H1 (cell line): ENCODE data around the gene PMM1. TPM values are rescaled to one million over a fixed set of nuclear protein-coding genes. Genes with fewer than 3 reads are reported as not detected.

ENCODE experiments used
- CTCF ChIA-PET: fragments of 300-600 bp; sonication (Branson Sonifier 250); formaldehyde crosslinking; loops from one replicate; lab custom pipeline; 2021; ENCODE audit not compliant: partially characterized antibody; lab: Charles Lee
- POLR2A ChIA-PET: fragments of 300-600 bp; sonication (Branson Sonifier 250); formaldehyde crosslinking; loops from one replicate; lab custom pipeline; 2021; ENCODE audit warnings: inconsistent platforms; ENCODE audit not compliant: partially characterized antibody; lab: Charles Lee
- DNase-seq, 2 experiments: peaks; one replicate each; pipeline versions ENCODE4 v3.0.0 to v3.0.0-alpha.2; 2010 to 2022; ENCODE audit warnings: low spot score in 2 of 2, low read depth in 1 of 2, mixed read lengths in 1 of 2
- FAIRE-seq: peaks from 2 replicates; lab custom pipeline; 2011; peaks lifted over from hg19 to GRCh38; lab: Jason Lieb, UNC
- H2AFZ ChIP-seq: 2 replicates; pipeline ENCODE4 v1.8.1; 2012; ENCODE audit warnings: low read length, inconsistent platforms
- H2AK5ac ChIP-seq: 2 replicates; pipeline ENCODE4 v1.6.1; 2013; ENCODE audit warnings: low read depth, low read length
- H2BK120ac ChIP-seq: replicated peaks from 2 replicates; pipeline ENCODE3; 2013; ENCODE audit warnings: low read depth, low read length, inconsistent platforms
- H2BK12ac ChIP-seq: 2 replicates; pipeline ENCODE4 v1.6.1; 2013; ENCODE audit warnings: low read depth, low read length
- H2BK15ac ChIP-seq: 2 replicates; pipeline ENCODE4 v1.6.1; 2013; ENCODE audit warnings: low read length
- H2BK20ac ChIP-seq: 2 replicates; pipeline ENCODE4 v1.6.1; 2013; ENCODE audit warnings: low read length
- H2BK5ac ChIP-seq: 2 replicates; pipeline ENCODE4 v1.6.1; 2013; ENCODE audit warnings: low read depth, low read length
- H3K14ac ChIP-seq: 2 replicates; pipeline ENCODE4 v1.6.1; 2013; ENCODE audit warnings: inconsistent platforms; ENCODE audit not compliant: insufficient read length
- H3K18ac ChIP-seq: 2 replicates; pipeline ENCODE4 v1.6.1; 2013; ENCODE audit warnings: low read length; ENCODE audit errors: extremely low read depth
- H3K23ac ChIP-seq: 2 replicates; pipeline ENCODE4 v1.6.1; 2013; ENCODE audit warnings: inconsistent platforms; ENCODE audit not compliant: insufficient read length
- H3K23me2 ChIP-seq: 2 replicates; pipeline ENCODE4 v1.6.1; 2013; ENCODE audit warnings: low read depth, low read length
- H3K27ac ChIP-seq: 2 replicates; pipeline ENCODE4 v1.6.1; 2011; ENCODE audit warnings: low read depth, low read length, inconsistent platforms
- H3K27me3 ChIP-seq, 4 experiments: replicated peaks in 1 of 4; 1 replicate in 1 of 4; 2 replicates in 3 of 4; pipeline versions ENCODE4 v1.6.1 to v1.8.1; 2011 to 2013; ENCODE audit warnings: low read length in 3 of 4, mild to moderate bottlenecking in 3 of 4, inconsistent platforms in 2 of 4, mixed read lengths in 2 of 4, moderate library complexity in 1 of 4; ENCODE audit not compliant: control insufficient read depth in 3 of 4, insufficient read depth in 3 of 4; ENCODE audit errors: extremely low read depth in 1 of 4
- H3K36me3 ChIP-seq, 4 experiments: 2 replicates each; pipeline versions ENCODE4 v1.6.1 to v1.8.1; 2011 to 2013; ENCODE audit warnings: mild to moderate bottlenecking in 4 of 4, low read length in 3 of 4, moderate library complexity in 2 of 4, control low read depth in 1 of 4, inconsistent platforms in 1 of 4; ENCODE audit not compliant: insufficient read depth in 4 of 4, control insufficient read depth in 2 of 4
- H3K4ac ChIP-seq: replicated peaks from 2 replicates; pipeline ENCODE3; 2013; ENCODE audit warnings: low read length, low read depth, mixed read lengths, inconsistent platforms; ENCODE audit not compliant: insufficient read length
- H3K4me1 ChIP-seq, 4 experiments: replicated peaks in 1 of 4; 1 replicate in 1 of 4; 2 replicates in 3 of 4; pipeline versions ENCODE4 v1.6.1 to v1.8.1; 2011 to 2013; ENCODE audit warnings: low read length in 3 of 4, inconsistent platforms in 2 of 4, mixed read lengths in 1 of 4; ENCODE audit not compliant: insufficient read depth in 4 of 4, control insufficient read depth in 3 of 4
- H3K4me2 ChIP-seq, 2 experiments: 2 replicates each; pipeline versions ENCODE4 v1.6.1 to v1.8.1; 2011 to 2013; ENCODE audit warnings: low read depth in 2 of 2, low read length in 2 of 2, control low read depth in 1 of 2, inconsistent platforms in 1 of 2, mild to moderate bottlenecking in 1 of 2; ENCODE audit not compliant: insufficient read depth in 1 of 2
- H3K4me3 ChIP-seq, 4 experiments: fragments of 200-600, 300-600 bp in 1 of 4; sonication (generic), shearing (Covaris generic), sonication (Bioruptor Twin) in 1 of 4; 2 replicates each; pipeline versions ENCODE4 v1.5.1 to v1.8.1; 2011 to 2016; ENCODE audit warnings: low read length in 4 of 4, low read depth in 3 of 4, control low read depth in 2 of 4, inconsistent platforms in 2 of 4, mild to moderate bottlenecking in 2 of 4, mixed read lengths in 1 of 4, moderate library complexity in 1 of 4; ENCODE audit not compliant: insufficient read depth in 2 of 4; ENCODE audit errors: extremely low read depth in 1 of 4
- H3K56ac ChIP-seq: replicated peaks from 2 replicates; pipeline ENCODE3; 2013; ENCODE audit warnings: low read depth, mild to moderate bottlenecking, mixed read lengths, low read length, inconsistent platforms; ENCODE audit not compliant: insufficient read length
- H3K79me1 ChIP-seq: 2 replicates; pipeline ENCODE4 v1.6.1; 2013; ENCODE audit warnings: low read depth, low read length, control low read depth
- H3K79me2 ChIP-seq, 2 experiments: 2 replicates each; pipeline versions ENCODE4 v1.6.1 to v1.8.1; 2012 to 2013; ENCODE audit warnings: low read length in 2 of 2, mild to moderate bottlenecking in 2 of 2, inconsistent platforms in 1 of 2; ENCODE audit not compliant: insufficient read depth in 2 of 2, control insufficient read depth in 1 of 2
- H3K9ac ChIP-seq, 4 experiments: replicated peaks in 1 of 4; 1 replicate in 1 of 4; 2 replicates in 3 of 4; pipeline versions ENCODE4 v1.6.1 to v1.8.1; 2011 to 2013; ENCODE audit warnings: low read depth in 3 of 4, low read length in 3 of 4, control low read depth in 2 of 4, mild to moderate bottlenecking in 2 of 4, moderate library complexity in 2 of 4, inconsistent platforms in 1 of 4; ENCODE audit errors: extremely low read depth in 1 of 4
- H3K9me3 ChIP-seq, 2 experiments: 2 replicates each; pipeline versions ENCODE4 v1.6.1 to v1.8.1; 2012 to 2013; ENCODE audit warnings: mild to moderate bottlenecking in 2 of 2, moderate library complexity in 2 of 2, control low read depth in 1 of 2, inconsistent platforms in 1 of 2, low read depth in 1 of 2, low read length in 1 of 2, mixed read lengths in 1 of 2; ENCODE audit not compliant: insufficient read depth in 2 of 2
- H4K20me1 ChIP-seq, 2 experiments: replicated peaks in 1 of 2; 2 replicates each; pipeline versions ENCODE3 to v1.8.1; 2011 to 2013; ENCODE audit warnings: inconsistent platforms in 2 of 2, low read length in 2 of 2, mild to moderate bottlenecking in 1 of 2; ENCODE audit not compliant: insufficient read depth in 2 of 2, control insufficient read depth in 1 of 2
- H4K5ac ChIP-seq: 2 replicates; pipeline ENCODE4 v1.6.1; 2013; ENCODE audit warnings: low read length, low read depth, mixed read lengths, inconsistent platforms; ENCODE audit not compliant: insufficient read length
- H4K8ac ChIP-seq: 2 replicates; pipeline ENCODE4 v1.8.0; 2013; ENCODE audit warnings: mild to moderate bottlenecking, moderate library complexity, low read length, inconsistent platforms; ENCODE audit not compliant: insufficient read depth; ENCODE audit errors: extremely low read depth
- H4K91ac ChIP-seq: replicated peaks from 2 replicates; pipeline ENCODE3; 2013; ENCODE audit warnings: low read length, mixed read lengths, inconsistent platforms; ENCODE audit not compliant: insufficient read length
- ASH2L ChIP-seq: fragments of 200-600, 300-600 bp; sonication (generic); IDR thresholded peaks from one replicate; pipeline ENCODE4 v1.7.1; 2017; ENCODE audit warnings: low read length
- BCL11A ChIP-seq, 2 experiments: IDR thresholded peaks; one replicate each; pipeline ENCODE4 v1.6.1; 2011; ENCODE audit warnings: low read depth in 2 of 2, low read length in 2 of 2, mild to moderate bottlenecking in 2 of 2
- CTBP2 ChIP-seq: IDR thresholded peaks from 2 replicates; pipeline ENCODE4 v1.7.0; 2011; ENCODE audit warnings: borderline replicate concordance, mild to moderate bottlenecking, moderate library complexity, mixed read lengths, low read length; ENCODE audit not compliant: insufficient read depth, insufficient read length
- E2F6 ChIP-seq: IDR thresholded peaks from 2 replicates; pipeline ENCODE4 v1.6.1; 2012; ENCODE audit warnings: inconsistent platforms
- HDAC2 ChIP-seq, 2 experiments: fragments of 300-600 bp in 1 of 2; sonication (generic) in 1 of 2; IDR thresholded peaks; 2 replicates each; pipeline ENCODE4 v1.6.1; 2011 to 2012; ENCODE audit warnings: low read depth in 2 of 2, low read length in 2 of 2, mild to moderate bottlenecking in 2 of 2, moderate library complexity in 2 of 2, borderline replicate concordance in 1 of 2, inconsistent platforms in 1 of 2
- HDAC6 ChIP-seq: IDR thresholded peaks from one replicate; pipeline ENCODE4 v1.7.1; 2012; ENCODE audit warnings: low read depth, mild to moderate bottlenecking, inconsistent platforms, low read length, moderate library complexity
- RBBP5 ChIP-seq: IDR thresholded peaks from 2 replicates; pipeline ENCODE4 v1.7.1; 2012; ENCODE audit warnings: low read depth, mild to moderate bottlenecking, inconsistent platforms, low read length, moderate library complexity, borderline replicate concordance
- SIN3A ChIP-seq, 2 experiments: IDR thresholded peaks in 1 of 2; conservative IDR thresholded peaks in 1 of 2; 2 replicates each; pipeline ENCODE4 v1.6.1; 2011 to 2012; ENCODE audit warnings: low read length in 2 of 2, improper control_type of control experiment in 1 of 2, low read depth in 1 of 2, mild to moderate bottlenecking in 1 of 2
- SP1 ChIP-seq: IDR thresholded peaks from 2 replicates; pipeline ENCODE4 v1.6.1; 2011; ENCODE audit warnings: low read depth, low read length
- SP2 ChIP-seq: IDR thresholded peaks from 2 replicates; pipeline ENCODE4 v1.6.1; 2012; ENCODE audit warnings: mild to moderate bottlenecking, low read length, inconsistent platforms
- TAF1 ChIP-seq: IDR thresholded peaks from 2 replicates; pipeline ENCODE4 v1.6.1; 2011; ENCODE audit warnings: mild to moderate bottlenecking, low read depth, low read length
- TBP ChIP-seq: IDR thresholded peaks from 2 replicates; pipeline ENCODE4 v1.6.1; 2011; ENCODE audit warnings: low read depth, low read length, improper control_type of control experiment
- TEAD4 ChIP-seq: IDR thresholded peaks from 2 replicates; pipeline ENCODE4 v1.6.1; 2012; ENCODE audit warnings: low read depth, low read length, inconsistent platforms, mixed read lengths
- WGBS, 2 experiments: shearing (Covaris generic) in 1 of 2; methylation state at CpG; one replicate each; pipeline versions ENCODE4 v1.1.6 to v1.1.7; 2013 to 2015; ENCODE audit warnings: low lambda C conversion rate in 2 of 2, mixed read lengths in 2 of 2, inconsistent platforms in 1 of 2, low coverage in 1 of 2, missing lambda C conversion rate in 1 of 2; ENCODE audit not compliant: insufficient replicate concordance in 2 of 2, insufficient coverage in 1 of 2, insufficient read length in 1 of 2; ENCODE audit errors: extremely low coverage in 1 of 2, missing lambda C conversion rate in 1 of 2; 5-methylcytosine and 5-hydroxymethylcytosine counted together
- polyA plus RNA-seq, 7 experiments: library from polyadenylated mRNA; depleted of rRNA in 3 of 7; stranded (reverse) in 5 of 7; unstranded in 2 of 7; fragments of >200 nt in 5 of 7; fragments of 200-250 nt in 2 of 7; gene quantifications; 1 replicate in 5 of 7; 2 replicates in 1 of 7; 4 replicates in 1 of 7; pipeline versions ENCODE4 v1.2.1 to v1.2.3, GENCODE V29; 2011 to 2013; ENCODE audit warnings: missing spikeins in 2 of 7, mixed read lengths in 2 of 7
- total RNA-seq: library from RNA; stranded (reverse); fragmentation: NEBNext Ultra II Directional; extraction: Animal tissue kit (Norgen Biotek cat#: 25700); gene quantifications from 2 replicates; pipeline ENCODE4 v1.2.1, GENCODE V29; 2021

The PMM1 gene
- total and polyA plus RNA-seq, 2 of the 8 experiments (the other 6 are each of a cell fraction or from before 2014, with no cell fraction given): 11.3 to 20.0 TPM

GRCh38 chr22:41538583-41538982 lies 51.1 kb downstream of the PMM1 start:
- Histone ChIP-seq H3K79me2 (peaks cover 0 to 38% of the 10 kb centered on the region in 2 experiments; a peak in 3 of 4 replicates), H3K9me3 (no peaks in the 10 kb centered on the region), H3K14ac (no peak overlapping the region), H3K56ac (no peak overlapping the region), H2BK12ac (no peak overlapping the region), H2BK120ac (no peak overlapping the region), H2AK5ac (no peak overlapping the region), H3K4me1 (peaks cover 0 to 5% (median 3%) of the 10 kb centered on the region in 4 experiments; a peak in 5 of 7 replicates), H3K23ac (no peak overlapping the region), H3K27me3 (no peaks in the 10 kb centered on the region), H3K79me1 (peaks cover 12% of the 10 kb centered on the region), H3K4me2 (no peak overlapping the region), H3K36me3 (peaks cover 0 to 11% (median 3%) of the 10 kb centered on the region in 4 experiments; a peak in 3 of 8 replicates), H4K91ac (no peak overlapping the region), H4K20me1 (peaks cover under 1 to 16% of the 10 kb centered on the region in 2 experiments), H3K27ac (no peak overlapping the region), H3K4ac (no peak overlapping the region), H3K23me2 (0 out of 2 replicates have a peak, but pooled peaks cover 1% of the 10 kb centered on the region), H2BK5ac (no peak overlapping the region), H3K9ac (no peak overlapping the region), H2BK15ac (no peak overlapping the region), H3K18ac (no peak overlapping the region), H3K4me3 (no peak overlapping the region), H4K8ac (no peak overlapping the region), H2BK20ac (no peak overlapping the region), H4K5ac (no peak overlapping the region), H2AFZ (no peak overlapping the region)
- POLR2A ChIA-PET: interaction anchor here (0.6 to 1.3 kb wide), 3 partner anchors 12 to 68 kb away, joined by 3 to 4 read pairs (median 4); no protein-coding TSS in a partner anchor
- 91% methylated on average over 8 of the region's 8 CpGs; no CpG with 5 or more reads in 1 of the 2 experiments for WGBS, 2 experiments
- DNase-seq (no peak), FAIRE-seq (no peak)
- TF ChIP-seq TEAD4: no peak
- TF ChIP-seq HDAC6: no peak
- no peak for TF ChIP-seq SP2
- TF ChIP-seq SIN3A (conservative IDR thresholded peaks at IDR 0.05 in 1 of 2, IDR thresholded peaks at IDR 0.05 in 1 of 2; ENCODE audit: low read depth in 1 of 2, low read length in 2 of 2): no peak
- TF ChIP-seq TAF1: no peak
- no peak for TF ChIP-seq TBP
- no peak for TF ChIP-seq E2F6
- no peak for TF ChIP-seq RBBP5
- no peak for TF ChIP-seq HDAC2 (IDR thresholded peaks at IDR 0.05; ENCODE audit: borderline replicate concordance in 1 of 2, low read depth in 2 of 2, low read length in 2 of 2)
- no peak for TF ChIP-seq SP1
- TF ChIP-seq CTBP2: no peak
- TF ChIP-seq BCL11A (IDR thresholded peaks at IDR 0.05; ENCODE audit: low read depth in 2 of 2, low read length in 2 of 2): no peak
- TF ChIP-seq ASH2L: no peak
- CTCF ChIA-PET: interaction anchor here (0.6 to 2.0 kb wide), 5 partner anchors 11 to 1121 kb away, joined by 3 to 7 read pairs (median 3); no protein-coding TSS in a partner anchor
